Suprapubic skin (tissue), 4 donors: ENCODE results near the gene RNU2-63P. TPM values are rescaled to one million over a fixed set of nuclear protein-coding genes. Genes with fewer than 3 reads are reported as not detected.
"Not testable (repeated sequence)": the region's sequence is repeated elsewhere in the genome, so short reads cannot be mapped to it uniquely, and the experiment has no call there.

Source experiments
- DNase-seq, 2 donors: peaks; one replicate each; pipeline ENCODE4 v3.0.0-alpha.2; 2019; ENCODE audit warnings: low spot score in 2 of 2
- H3K27ac ChIP-seq: fragments of 200-600 bp; sonication (generic); one replicate; pipeline ENCODE4 v1.5.1; 2019
- H3K27me3 ChIP-seq: fragments of 200-600 bp; sonication (generic); one replicate; pipeline ENCODE4 v1.5.1; 2019
- H3K36me3 ChIP-seq: fragments of 200-600 bp; sonication (generic); one replicate; pipeline ENCODE4 v1.5.1; 2019
- H3K4me1 ChIP-seq: fragments of 200-600 bp; sonication (generic); one replicate; pipeline ENCODE4 v1.5.1; 2019
- H3K4me3 ChIP-seq: fragments of 200-600 bp; sonication (generic); one replicate; pipeline ENCODE4 v1.5.1; 2019; ENCODE audit warnings: mild to moderate bottlenecking
- H3K9me3 ChIP-seq: fragments of 200-600 bp; sonication (generic); one replicate; pipeline ENCODE4 v1.5.1; 2019
- EP300 ChIP-seq: sonication (generic); formaldehyde crosslinking; IDR thresholded peaks from one replicate; pipeline ENCODE4 v1.6.1; 2017; ENCODE audit warnings: antibody characterized with exemption
- POLR2A ChIP-seq, 2 donors: fragments of 450-650 bp; IDR thresholded peaks; one replicate each; pipeline ENCODE4 v1.6.1; 2017; ENCODE audit warnings: antibody characterized with exemption in 2 of 2, mild to moderate bottlenecking in 2 of 2, moderate library complexity in 2 of 2
- POLR2AphosphoS5 ChIP-seq, 3 donors: sonication (generic); formaldehyde crosslinking; IDR thresholded peaks; one replicate each; pipeline ENCODE4 v1.6.1; 2017; ENCODE audit warnings: antibody characterized with exemption in 3 of 3
- WGBS: methylation state at CpG from one replicate; pipeline ENCODE4 v1.1.5; 2018; 5-methylcytosine and 5-hydroxymethylcytosine counted together
- total RNA-seq, 4 donors: library from RNA; depleted of rRNA; stranded (reverse); fragments of >200 nt; gene quantifications; one replicate each; pipeline ENCODE4 v1.1.0, GENCODE V29; 2016
- TF ChIP-seq, protein P1 (sequence below), 2 donors: fragments of 200-600 bp in 1 of 2; fragments of 450-650 bp in 1 of 2; sonication (generic) in 1 of 2; IDR thresholded peaks; one replicate each; pipeline ENCODE4 v1.5.1; 2016 to 2019; ENCODE audit warnings: antibody characterized with exemption in 2 of 2, mild to moderate bottlenecking in 1 of 2, moderate library complexity in 1 of 2

Gene RNU2-63P
- total RNA-seq, 4 donors from 2014 or later: not detected

DNA sequence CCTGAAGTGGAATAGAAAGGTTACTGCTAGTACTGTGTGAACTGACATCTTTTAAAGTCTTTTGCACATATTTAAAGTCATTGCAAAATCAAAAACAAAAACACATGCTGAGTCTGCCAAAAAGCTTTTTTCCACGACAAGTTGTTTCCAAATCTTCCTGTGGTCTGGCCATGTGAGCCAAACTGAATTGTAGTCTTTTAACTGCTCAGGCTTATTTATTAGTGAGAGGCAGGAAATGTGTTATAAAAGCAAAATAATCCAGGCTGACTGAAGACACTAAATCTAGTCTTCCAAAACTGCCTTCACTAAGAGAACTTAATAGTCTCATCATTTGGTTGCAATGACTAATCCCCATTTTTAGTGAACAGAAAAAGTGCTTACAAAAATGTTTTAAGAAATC, 36.9 kb upstream of the RNU2-63P start:
- no peak overlapping the region for H3K4me3 ChIP-seq
- no peak for DNase-seq
- TF ChIP-seq, protein P1, sequence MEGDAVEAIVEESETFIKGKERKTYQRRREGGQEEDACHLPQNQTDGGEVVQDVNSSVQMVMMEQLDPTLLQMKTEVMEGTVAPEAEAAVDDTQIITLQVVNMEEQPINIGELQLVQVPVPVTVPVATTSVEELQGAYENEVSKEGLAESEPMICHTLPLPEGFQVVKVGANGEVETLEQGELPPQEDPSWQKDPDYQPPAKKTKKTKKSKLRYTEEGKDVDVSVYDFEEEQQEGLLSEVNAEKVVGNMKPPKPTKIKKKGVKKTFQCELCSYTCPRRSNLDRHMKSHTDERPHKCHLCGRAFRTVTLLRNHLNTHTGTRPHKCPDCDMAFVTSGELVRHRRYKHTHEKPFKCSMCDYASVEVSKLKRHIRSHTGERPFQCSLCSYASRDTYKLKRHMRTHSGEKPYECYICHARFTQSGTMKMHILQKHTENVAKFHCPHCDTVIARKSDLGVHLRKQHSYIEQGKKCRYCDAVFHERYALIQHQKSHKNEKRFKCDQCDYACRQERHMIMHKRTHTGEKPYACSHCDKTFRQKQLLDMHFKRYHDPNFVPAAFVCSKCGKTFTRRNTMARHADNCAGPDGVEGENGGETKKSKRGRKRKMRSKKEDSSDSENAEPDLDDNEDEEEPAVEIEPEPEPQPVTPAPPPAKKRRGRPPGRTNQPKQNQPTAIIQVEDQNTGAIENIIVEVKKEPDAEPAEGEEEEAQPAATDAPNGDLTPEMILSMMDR (IDR thresholded peaks at IDR 0.05): no peak
- TF ChIP-seq POLR2A (IDR thresholded peaks at IDR 0.05): no peak
- no peak for TF ChIP-seq EP300
- TF ChIP-seq POLR2AphosphoS5 (IDR thresholded peaks at IDR 0.05): no peak
- H3K27ac ChIP-seq: peak overlapping the region; percentile 45
- WGBS: 3% methylated on average over 1 of the region's 1 CpG
- no peaks in the 10 kb centered on the region for H3K27me3 ChIP-seq
- no peaks in the 10 kb centered on the region for H3K36me3 ChIP-seq
- no peaks in the 10 kb centered on the region for H3K9me3 ChIP-seq
- H3K4me1 ChIP-seq: peaks cover 38% of the 10 kb centered on the region

DNA sequence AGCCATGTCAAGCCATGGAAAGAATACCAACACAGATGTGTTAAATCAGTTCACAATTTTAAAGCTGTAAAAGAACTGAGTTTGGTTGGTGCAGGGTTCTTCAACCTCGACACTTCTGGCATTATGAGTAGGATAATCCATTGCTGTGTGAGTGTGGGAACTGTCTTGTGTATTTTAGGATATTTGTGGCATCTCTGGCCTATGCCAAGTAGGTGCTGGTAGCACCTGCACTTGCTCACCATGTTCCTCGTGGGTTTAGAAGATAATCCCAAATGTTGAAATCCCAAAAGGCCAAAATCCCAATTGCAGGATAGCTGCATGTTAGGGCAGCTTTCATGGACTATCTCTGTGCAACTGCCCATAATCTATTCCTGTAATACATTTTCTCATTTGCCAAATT, 35.4 kb upstream of the RNU2-63P start:
- DNase-seq: no peak
- 80% methylated on average over 2 of the region's 2 CpGs for WGBS
- Histone ChIP-seq H3K27me3 (no peaks in the 10 kb centered on the region), H3K27ac (no peak overlapping the region), H3K36me3 (no peaks in the 10 kb centered on the region), H3K4me1 (peaks cover 38% of the 10 kb centered on the region), H3K9me3 (no peaks in the 10 kb centered on the region), H3K4me3 (no peak overlapping the region)
- TF ChIP-seq POLR2AphosphoS5 (IDR thresholded peaks at IDR 0.05): no peak

DNA sequence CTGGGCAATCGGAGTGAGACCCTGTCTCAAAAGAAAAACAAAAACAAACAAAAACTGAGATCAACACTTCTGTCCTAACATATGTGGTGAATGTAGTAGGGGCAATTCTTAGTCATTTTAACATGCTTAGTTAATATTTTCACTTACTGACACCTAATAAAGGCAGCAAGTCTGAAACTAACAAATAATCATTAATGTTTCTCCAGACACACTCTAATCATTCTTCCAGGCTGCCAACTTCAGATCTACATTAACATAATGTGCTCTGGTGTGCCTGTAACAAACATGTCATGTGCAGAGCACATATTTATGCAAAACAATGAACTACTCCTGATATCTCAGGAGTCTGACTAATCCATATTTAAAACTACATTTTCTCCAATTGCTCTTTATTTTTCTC, 33.3 kb upstream of the RNU2-63P start:
- H3K4me3 ChIP-seq: no peak overlapping the region
- no peak overlapping the region for H3K27ac ChIP-seq
- no peak for TF ChIP-seq POLR2AphosphoS5 (IDR thresholded peaks at IDR 0.05)
- TF ChIP-seq, protein P1 (IDR thresholded peaks at IDR 0.05): no peak
- no peak for TF ChIP-seq POLR2A (IDR thresholded peaks at IDR 0.05)
- no peak for TF ChIP-seq EP300
- H3K27me3 ChIP-seq: no peaks in the 10 kb centered on the region
- H3K9me3 ChIP-seq: no peaks in the 10 kb centered on the region
- peaks cover 34% of the 10 kb centered on the region for H3K4me1 ChIP-seq
- no peaks in the 10 kb centered on the region for H3K36me3 ChIP-seq
- no peak for DNase-seq
- 88% methylated on average over 1 of the region's 1 CpG for whole genome bisulfite sequencing

DNA sequence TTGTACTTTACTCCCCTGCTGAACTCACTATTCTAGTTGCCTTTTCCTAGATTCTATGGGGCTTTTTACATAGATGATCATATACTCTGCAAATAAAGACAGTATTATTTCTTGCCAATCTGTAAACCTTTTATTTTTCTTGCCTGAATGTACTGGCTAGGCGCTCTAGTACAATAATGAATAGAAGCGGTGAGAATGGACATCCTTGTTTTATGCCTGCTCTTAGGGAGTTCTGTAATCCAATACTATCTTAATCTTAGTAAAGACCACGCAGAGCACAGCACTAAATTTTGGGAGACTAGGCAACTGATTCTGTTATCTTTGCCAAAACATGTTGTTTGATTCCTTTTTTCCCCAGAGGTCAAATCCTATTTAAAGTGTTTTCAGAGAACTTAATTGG, 32.2 kb upstream of the RNU2-63P start:
- no peak overlapping the region for H3K4me3 ChIP-seq
- peaks cover 30% of the 10 kb centered on the region for H3K4me1 ChIP-seq
- H3K27ac ChIP-seq: no peak overlapping the region
- TF ChIP-seq, protein P1 (IDR thresholded peaks at IDR 0.05): no peak
- TF ChIP-seq POLR2AphosphoS5 (IDR thresholded peaks at IDR 0.05): no peak
- no peak for TF ChIP-seq POLR2A (IDR thresholded peaks at IDR 0.05)
- TF ChIP-seq EP300: no peak
- no peaks in the 10 kb centered on the region for H3K36me3 ChIP-seq
- H3K27me3 ChIP-seq: no peaks in the 10 kb centered on the region
- DNase-seq: no peak
- no peaks in the 10 kb centered on the region for H3K9me3 ChIP-seq
- 81% methylated on average over 3 of the region's 3 CpGs for WGBS

- H3K27me3 ChIP-seq, DNase-seq, H3K36me3 ChIP-seq, H3K27ac ChIP-seq, H3K9me3 ChIP-seq, H3K4me3 ChIP-seq: not testable (repeated sequence)
- 80% methylated on average over 6 of the region's 6 CpGs for WGBS
- peaks cover 23% of the 10 kb centered on the region for H3K4me1 ChIP-seq
Measured at GRCh38 chr2:88045561-88045960, 29.2 kb upstream of the RNU2-63P start.

DNA sequence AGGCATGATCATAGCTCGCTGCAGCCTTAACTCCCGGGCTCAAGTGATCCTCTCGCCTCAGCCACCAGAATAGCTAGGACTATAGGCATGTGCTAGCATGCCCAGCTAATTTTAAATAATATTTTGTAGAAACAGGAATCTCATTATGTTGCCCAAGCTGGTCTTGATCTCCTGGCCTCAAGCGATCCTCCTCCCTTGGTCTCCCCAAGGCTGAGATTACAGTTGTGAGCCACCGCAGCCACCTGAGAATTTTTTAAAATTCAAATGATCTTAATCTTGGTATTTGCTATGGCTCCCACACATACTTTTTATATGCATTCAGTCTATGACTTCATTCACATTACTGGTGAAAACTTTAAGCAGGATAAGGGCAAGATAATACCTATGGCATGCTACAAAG, 26.1 kb upstream of the RNU2-63P start:
- H3K27me3 ChIP-seq: no peaks in the 10 kb centered on the region
- peaks cover 15% of the 10 kb centered on the region for H3K4me1 ChIP-seq
- DNase-seq: no peak
- 66% methylated on average over 5 of the region's 5 CpGs for WGBS
- no peaks in the 10 kb centered on the region for H3K9me3 ChIP-seq
- H3K27ac ChIP-seq: no peak overlapping the region
- no peak for TF ChIP-seq POLR2A (IDR thresholded peaks at IDR 0.05)
- no peaks in the 10 kb centered on the region for H3K36me3 ChIP-seq
- no peak overlapping the region for H3K4me3 ChIP-seq
